Uterus (tissue), 2 donors: ENCODE results near the gene TM4SF1.

ENCODE experiments used
- POLR2A ChIP-seq, 2 donors: fragments of 450-650 bp; IDR thresholded peaks; one replicate each; pipeline ENCODE4 v1.6.1; 2016; ENCODE audit warnings: antibody characterized with exemption in 2 of 2, mild to moderate bottlenecking in 1 of 2, moderate library complexity in 1 of 2
- TF ChIP-seq, protein P1 (sequence below), 4 experiments: fragments of 200-600 bp in 2 of 4; fragments of 450-650 bp in 2 of 4; sonication (generic) in 2 of 4; IDR thresholded peaks; one replicate each; pipeline ENCODE4 v1.5.1; 2016 to 2019; ENCODE audit warnings: antibody characterized with exemption in 4 of 4, mild to moderate bottlenecking in 2 of 4, moderate library complexity in 1 of 4

DNA sequence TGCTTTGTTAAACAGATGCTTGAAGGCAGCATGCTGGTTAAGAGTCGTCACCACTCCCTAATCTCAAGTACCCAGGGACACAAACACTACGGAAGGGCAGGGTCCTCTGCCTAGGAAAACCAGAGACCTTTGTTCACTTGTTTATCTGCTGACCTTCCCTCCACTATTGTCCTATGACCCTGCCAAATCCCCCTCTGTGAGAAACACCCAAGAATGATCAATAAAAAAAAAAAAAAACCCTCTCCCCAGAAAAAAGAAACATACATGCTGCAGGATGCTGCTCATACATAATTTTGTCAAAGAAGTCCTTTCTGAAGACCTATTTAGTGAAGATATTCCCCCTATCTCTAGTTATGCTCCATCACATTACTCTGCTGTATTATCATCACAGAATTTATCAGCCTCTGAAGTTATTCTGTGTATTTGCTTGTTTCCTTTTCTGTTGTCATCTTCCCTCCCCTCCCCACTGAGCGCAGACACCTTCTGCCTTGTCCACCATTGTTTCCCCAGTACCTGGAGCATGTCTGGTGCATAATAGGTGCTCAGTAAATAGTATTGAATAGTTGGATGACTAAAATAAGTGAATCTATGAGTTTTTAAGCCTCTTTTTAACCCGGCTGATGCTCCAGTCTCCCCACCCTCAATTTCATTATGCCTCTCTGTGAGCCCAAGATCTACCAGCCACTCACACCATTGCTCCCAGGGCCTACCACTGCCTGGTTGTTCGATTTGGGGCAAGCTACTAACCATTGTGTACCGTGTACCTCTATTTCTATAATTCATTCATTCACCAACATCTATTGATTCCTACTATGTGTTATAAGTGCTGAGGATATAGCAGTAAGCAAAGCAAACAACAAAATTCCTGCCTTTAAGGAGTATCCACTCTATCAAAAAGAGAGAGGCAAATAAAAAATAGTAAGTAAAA is 4.0 kb upstream of the TM4SF1 start:
- TF ChIP-seq, protein P1, sequence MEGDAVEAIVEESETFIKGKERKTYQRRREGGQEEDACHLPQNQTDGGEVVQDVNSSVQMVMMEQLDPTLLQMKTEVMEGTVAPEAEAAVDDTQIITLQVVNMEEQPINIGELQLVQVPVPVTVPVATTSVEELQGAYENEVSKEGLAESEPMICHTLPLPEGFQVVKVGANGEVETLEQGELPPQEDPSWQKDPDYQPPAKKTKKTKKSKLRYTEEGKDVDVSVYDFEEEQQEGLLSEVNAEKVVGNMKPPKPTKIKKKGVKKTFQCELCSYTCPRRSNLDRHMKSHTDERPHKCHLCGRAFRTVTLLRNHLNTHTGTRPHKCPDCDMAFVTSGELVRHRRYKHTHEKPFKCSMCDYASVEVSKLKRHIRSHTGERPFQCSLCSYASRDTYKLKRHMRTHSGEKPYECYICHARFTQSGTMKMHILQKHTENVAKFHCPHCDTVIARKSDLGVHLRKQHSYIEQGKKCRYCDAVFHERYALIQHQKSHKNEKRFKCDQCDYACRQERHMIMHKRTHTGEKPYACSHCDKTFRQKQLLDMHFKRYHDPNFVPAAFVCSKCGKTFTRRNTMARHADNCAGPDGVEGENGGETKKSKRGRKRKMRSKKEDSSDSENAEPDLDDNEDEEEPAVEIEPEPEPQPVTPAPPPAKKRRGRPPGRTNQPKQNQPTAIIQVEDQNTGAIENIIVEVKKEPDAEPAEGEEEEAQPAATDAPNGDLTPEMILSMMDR (IDR thresholded peaks at IDR 0.05) = no peak
- no peak for TF ChIP-seq POLR2A (IDR thresholded peaks at IDR 0.05)
